ENCODE data around the gene PPM1E. TPM values are rescaled to one million over a fixed set of nuclear protein-coding genes. Genes with fewer than 3 reads are reported as not detected.

PPM1E gene
- polyA plus RNA-seq, 2 of the 4 experiments (the other 2 are of a cell fraction) = 0.05 to 0.25 TPM

DNA sequence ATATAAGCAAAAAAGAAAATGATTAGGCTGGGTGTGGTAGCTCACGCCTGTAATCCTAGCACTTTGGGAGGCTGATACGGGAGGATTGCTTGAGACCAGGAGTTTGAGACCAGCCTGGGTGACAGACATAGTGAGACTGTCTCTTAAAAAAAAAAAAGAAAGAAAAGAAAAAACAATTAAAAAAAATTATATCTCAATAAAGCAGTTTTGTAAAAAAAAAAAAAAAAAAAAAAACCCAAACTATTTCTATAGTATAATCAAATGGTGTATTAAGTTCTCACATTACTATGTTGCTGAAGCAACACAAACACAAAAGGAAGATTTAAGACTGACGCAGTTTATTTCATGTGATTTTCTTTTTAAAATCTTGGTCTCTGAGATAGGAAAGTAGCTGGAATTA is 210.6 kb downstream of the PPM1E start:
- ATAC-seq (no peak), DNase-seq (ENCODE audit: low read depth in 1 of 2, low spot score in 1 of 2) (no peak), FAIRE-seq (no peak)
- Histone ChIP-seq H3K27ac (no peak overlapping the region), H3K4me2 (no peak overlapping the region), H3K4me3 (no peak overlapping the region), H3K4me1 (no peaks in the 10 kb centered on the region), H3K9me3 (no peaks in the 10 kb centered on the region)
- ChIA-PET POLR2A (no interaction called here), CTCF (interaction anchor here (1.6 kb wide), 1 partner anchor 255 kb away, joined by 5 read pairs; no protein-coding TSS in a partner anchor)
- TF ChIP-seq ZFP36 (IDR thresholded peaks at IDR 0.05; ENCODE audit: borderline replicate concordance, partially characterized antibody) = no peak
- no peak for TF ChIP-seq CHD2 (IDR thresholded peaks at IDR 0.05; ENCODE audit: low read length, partially characterized antibody)
- TF ChIP-seq ZSCAN20 (CRISPR knock-in tag; IDR thresholded peaks at IDR 0.05) = no peak
- WGBS (ENCODE audit: missing lambda C conversion rate) = 90% methylated on average over 3 of the region's 3 CpGs

DNA sequence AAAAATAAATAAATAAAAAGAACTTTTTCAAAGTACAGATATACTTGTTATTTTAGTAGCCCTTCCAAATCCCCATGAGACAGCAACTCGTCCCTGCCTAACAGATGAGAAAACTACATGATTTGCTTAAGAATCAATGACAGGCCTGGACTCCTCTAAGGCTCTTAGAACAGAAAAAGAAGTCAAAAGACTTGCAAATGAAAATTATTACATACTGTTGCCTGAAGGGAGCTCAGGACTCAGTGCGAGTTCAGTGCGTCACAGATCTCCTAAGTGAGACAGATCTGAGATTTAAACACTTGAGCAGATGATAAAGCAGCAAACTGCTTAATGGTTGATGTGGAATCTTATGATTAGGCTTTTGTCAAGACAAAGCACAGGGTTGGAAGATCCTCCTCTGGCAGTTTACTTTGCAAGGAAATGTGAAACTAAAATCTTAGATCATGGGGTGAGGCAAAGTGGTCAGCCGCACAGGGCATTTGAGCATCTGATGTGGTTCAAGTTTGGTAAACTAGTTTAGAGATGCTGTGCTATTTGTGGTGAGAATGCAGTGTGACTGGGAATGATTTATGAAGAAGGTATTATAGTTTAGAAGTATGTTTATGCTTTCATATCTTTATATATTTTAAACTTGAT is 212.9 kb downstream of the PPM1E start:
- Histone ChIP-seq H3K4me1 (no peaks in the 10 kb centered on the region), H3K4me3 (no peak overlapping the region), H3K9me3 (no peaks in the 10 kb centered on the region), H3K4me2 (no peak overlapping the region), H3K27ac (no peak overlapping the region)
- no peak for FAIRE-seq
- 81% methylated on average over 4 of the region's 4 CpGs for WGBS (ENCODE audit: missing lambda C conversion rate)
- ChIA-PET CTCF (interaction anchor here (1.7 kb wide), 1 partner anchor 11 kb away, joined by 8 read pairs; no protein-coding TSS in a partner anchor), POLR2A (no interaction called here)
- DNase-seq (ENCODE audit: low read depth in 1 of 2, low spot score in 1 of 2) = no peak
- ATAC-seq = no peak
- no peak for TF ChIP-seq ZSCAN20 (CRISPR knock-in tag; IDR thresholded peaks at IDR 0.05)
- no peak for TF ChIP-seq KDM1A (IDR thresholded peaks at IDR 0.05; ENCODE audit: low read depth)
- no peak for TF ChIP-seq NFE2L2 (conservative IDR thresholded peaks at IDR 0.05; ENCODE audit: low read length)

DNA sequence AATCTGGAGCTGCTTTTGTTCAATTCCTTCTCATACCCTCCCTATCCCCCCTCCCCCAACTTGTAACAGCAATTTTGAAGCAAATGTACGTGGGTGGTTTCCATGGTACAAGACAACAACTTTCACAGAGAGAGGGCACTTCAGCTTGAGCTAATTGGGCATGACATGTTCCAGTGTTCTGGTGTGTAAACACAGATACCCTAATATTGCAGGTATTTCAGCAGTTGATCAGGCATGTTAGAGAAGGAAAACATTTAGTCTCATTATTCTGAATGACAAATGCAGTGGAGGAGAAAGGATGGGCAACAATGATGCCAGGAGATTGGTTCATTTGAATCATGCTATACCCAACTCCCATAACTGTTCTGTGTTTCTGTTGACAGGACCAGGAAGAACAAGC is 213.5 kb downstream of the PPM1E start:
- Histone ChIP-seq H3K9me3 (no peaks in the 10 kb centered on the region), H3K4me3 (no peak overlapping the region), H3K4me1 (no peaks in the 10 kb centered on the region), H3K27ac (no peak overlapping the region), H3K4me2 (no peak overlapping the region)
- CTCF ChIA-PET = interaction anchor here (1.3 to 1.7 kb wide), 3 partner anchors 10 to 41 kb away, joined by 3 to 8 read pairs (median 4); no protein-coding TSS in a partner anchor
- ATAC-seq (no peak), DNase-seq (ENCODE audit: low read depth in 1 of 2, low spot score in 1 of 2) (no peak), FAIRE-seq (no peak)
- 18% methylated on average over 1 of the region's 1 CpG for WGBS (ENCODE audit: missing lambda C conversion rate)
- POLR2A ChIA-PET = no interaction called here
- TF ChIP-seq CHD2 (IDR thresholded peaks at IDR 0.05; ENCODE audit: low read length, partially characterized antibody) (no peak), HOXA7 (CRISPR knock-in tag; IDR thresholded peaks at IDR 0.05) (no peak), HOXB5 (CRISPR knock-in tag; IDR thresholded peaks at IDR 0.05) (no peak), ZC3H11A (IDR thresholded peaks at IDR 0.05) (no peak), TFCP2L1 (CRISPR knock-in tag; IDR thresholded peaks at IDR 0.05) (no peak), TP53 (CRISPR knock-in tag; IDR thresholded peaks at IDR 0.05) (no peak), HOXB13 (CRISPR knock-in tag; IDR thresholded peaks at IDR 0.05; ENCODE audit: low read depth) (no peak), ESRRA (IDR thresholded peaks at IDR 0.05; ENCODE audit: borderline replicate concordance, low read length) (no peak), FOSL2 (IDR thresholded peaks at IDR 0.05) (no peak), FOSL2 (CRISPR knock-in tag; IDR thresholded peaks at IDR 0.05) (no peak), BCL3 (IDR thresholded peaks at IDR 0.05) (no peak), GATA3 (IDR thresholded peaks at IDR 0.05; ENCODE audit: borderline replicate concordance) (no peak), HMGXB4 (CRISPR knock-in tag; IDR thresholded peaks at IDR 0.05; ENCODE audit: borderline replicate concordance) (no peak)

DNA sequence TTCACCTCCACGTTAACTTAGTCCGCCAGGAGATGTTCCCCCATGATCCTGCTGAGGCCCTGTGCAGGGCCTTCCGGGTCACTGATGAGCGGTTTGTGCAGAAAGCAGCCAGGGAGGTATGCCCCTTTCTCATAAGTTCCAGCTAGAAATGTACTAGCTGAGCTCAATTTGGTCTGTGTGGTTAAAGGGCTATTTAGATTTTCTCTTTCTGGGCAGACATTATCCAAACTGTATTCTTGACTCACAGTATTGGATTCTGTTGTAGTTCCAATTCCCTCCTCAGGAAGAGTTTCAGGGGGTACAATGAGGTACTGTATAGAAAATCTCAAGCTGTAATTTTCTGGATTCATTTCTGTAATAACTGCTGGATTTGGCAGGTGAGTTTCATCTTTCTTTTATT is 214.0 kb downstream of the PPM1E start:
- H3K4me3 ChIP-seq = no peak overlapping the region
- 88% methylated on average over 4 of the region's 4 CpGs for WGBS (ENCODE audit: missing lambda C conversion rate)
- POLR2A ChIA-PET = no interaction called here
- CTCF ChIA-PET = interaction anchor here (1.3 to 1.7 kb wide), 3 partner anchors 10 to 41 kb away, joined by 3 to 8 read pairs (median 4); no protein-coding TSS in a partner anchor
- H3K4me2 ChIP-seq = no peak overlapping the region
- H3K27ac ChIP-seq = no peak overlapping the region
- FAIRE-seq = no peak
- H3K4me1 ChIP-seq = no peaks in the 10 kb centered on the region
- no peak for DNase-seq (ENCODE audit: low read depth in 1 of 2, low spot score in 1 of 2)
- 0 out of 6 replicates have a peak, but pooled peaks of 1 of the 2 experiments have one; percentile 13 for ATAC-seq
- TF ChIP-seq EP300 (IDR thresholded peaks at IDR 0.05) (no peak), ELK1 (IDR thresholded peaks at IDR 0.05; ENCODE audit: low read depth, low read length) (no peak), ZSCAN20 (CRISPR knock-in tag; IDR thresholded peaks at IDR 0.05) (no peak)
- H3K9me3 ChIP-seq = no peaks in the 10 kb centered on the region

Measured in A549 (cell line).